Measurements from ENCODE around the gene CCNI2.

DNA sequence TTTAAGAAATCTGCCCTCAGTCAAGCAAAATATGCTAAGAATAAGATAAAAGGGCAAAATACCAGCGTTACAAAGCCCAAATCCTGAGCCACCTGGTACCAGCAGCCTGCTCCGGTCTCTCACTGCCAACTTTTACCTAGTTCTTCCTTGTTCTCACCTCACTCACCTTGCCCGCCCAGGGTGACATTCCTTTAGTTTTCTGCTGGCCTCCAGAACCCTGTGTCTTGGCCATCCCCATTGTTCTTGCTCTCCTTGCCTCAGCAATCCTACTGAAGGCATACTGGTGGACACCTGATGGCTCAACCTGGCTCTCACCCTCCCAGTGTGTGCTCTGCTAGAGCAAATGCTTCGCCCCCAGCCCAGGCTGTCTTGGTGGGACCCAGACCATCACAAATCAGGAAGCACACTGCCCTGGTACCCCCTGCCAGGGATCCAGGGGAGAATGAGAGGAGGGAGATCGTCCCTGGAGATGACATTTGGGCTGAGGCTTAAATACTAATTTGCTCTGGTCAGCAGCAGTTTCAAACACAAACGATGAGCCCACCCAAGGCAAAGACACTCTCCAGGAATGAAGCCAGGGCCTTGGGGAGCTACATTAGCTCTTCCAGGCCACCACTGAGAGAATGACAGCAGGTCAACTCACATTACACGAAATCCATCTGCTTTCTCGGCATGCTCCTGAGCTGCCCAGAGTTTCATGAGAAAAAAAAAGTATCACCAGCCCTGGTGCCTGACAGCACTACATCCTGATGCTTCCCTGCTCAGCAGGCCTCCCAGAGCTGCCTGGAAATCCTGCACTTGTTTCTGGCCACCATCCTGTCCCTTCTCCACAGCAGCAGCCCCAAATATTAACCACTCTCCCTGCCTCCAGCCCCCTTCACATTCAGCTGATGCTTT lies 42.0 kb downstream of the CCNI2 start:
- TF ChIP-seq, protein P1, sequence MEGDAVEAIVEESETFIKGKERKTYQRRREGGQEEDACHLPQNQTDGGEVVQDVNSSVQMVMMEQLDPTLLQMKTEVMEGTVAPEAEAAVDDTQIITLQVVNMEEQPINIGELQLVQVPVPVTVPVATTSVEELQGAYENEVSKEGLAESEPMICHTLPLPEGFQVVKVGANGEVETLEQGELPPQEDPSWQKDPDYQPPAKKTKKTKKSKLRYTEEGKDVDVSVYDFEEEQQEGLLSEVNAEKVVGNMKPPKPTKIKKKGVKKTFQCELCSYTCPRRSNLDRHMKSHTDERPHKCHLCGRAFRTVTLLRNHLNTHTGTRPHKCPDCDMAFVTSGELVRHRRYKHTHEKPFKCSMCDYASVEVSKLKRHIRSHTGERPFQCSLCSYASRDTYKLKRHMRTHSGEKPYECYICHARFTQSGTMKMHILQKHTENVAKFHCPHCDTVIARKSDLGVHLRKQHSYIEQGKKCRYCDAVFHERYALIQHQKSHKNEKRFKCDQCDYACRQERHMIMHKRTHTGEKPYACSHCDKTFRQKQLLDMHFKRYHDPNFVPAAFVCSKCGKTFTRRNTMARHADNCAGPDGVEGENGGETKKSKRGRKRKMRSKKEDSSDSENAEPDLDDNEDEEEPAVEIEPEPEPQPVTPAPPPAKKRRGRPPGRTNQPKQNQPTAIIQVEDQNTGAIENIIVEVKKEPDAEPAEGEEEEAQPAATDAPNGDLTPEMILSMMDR (IDR thresholded peaks at IDR 0.05; ENCODE audit: low read length): no peak
- no peak for TF ChIP-seq EZH2 (IDR thresholded peaks at IDR 0.05; ENCODE audit: borderline replicate concordance, low read length)

Measured in OCI-LY1 (cell line).